ENCODE measurements around the gene AP3S2.
"Not testable (repeated sequence)": the region's sequence is repeated elsewhere in the genome, so short reads cannot be mapped to it uniquely, and the experiment has no call there.

DNA sequence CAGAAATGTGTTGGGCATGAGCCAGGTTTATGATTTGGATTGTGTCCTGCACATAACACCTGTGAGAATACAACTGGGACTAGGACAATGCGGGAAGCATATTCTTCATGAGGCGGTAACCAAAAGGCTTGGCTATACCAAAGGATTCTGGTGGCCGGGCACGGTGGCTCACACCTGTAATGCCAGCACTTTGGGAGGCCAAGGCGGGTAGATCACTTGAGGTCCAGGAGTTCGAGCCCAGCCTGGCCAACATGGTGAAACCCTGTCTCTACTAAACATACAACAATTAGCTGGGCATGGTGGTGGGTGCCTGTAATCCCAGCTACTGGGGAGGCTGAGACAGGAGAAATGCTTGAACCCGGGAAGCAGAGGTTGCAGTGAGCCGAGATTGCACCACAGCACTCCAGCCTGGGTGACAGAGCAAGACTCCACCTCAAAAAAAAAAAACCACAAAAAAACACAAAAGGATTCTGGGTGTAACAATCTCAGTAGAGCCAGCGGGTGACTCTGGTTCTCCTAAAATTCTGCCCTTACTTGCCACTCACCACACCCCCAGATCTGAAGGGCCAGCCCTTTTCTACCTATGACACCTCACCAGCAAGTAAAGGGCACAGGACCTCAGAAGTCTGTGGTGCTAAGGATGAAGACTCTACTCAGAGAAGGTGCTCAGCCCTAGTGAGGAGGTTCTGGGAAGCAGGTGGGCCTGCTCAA lies 59.2 kb downstream of the AP3S2 start:
- TF ChIP-seq CTCF, POLR2AphosphoS5, POLR2A (IDR thresholded peaks at IDR 0.05): not testable (repeated sequence)
